PC-9 (cell line): ENCODE results near the gene GNAQ.

Experiments used
- CTCF ChIP-seq: fragments of 200-600 bp; sonication (generic); conservative IDR thresholded peaks from 2 replicates; pipeline ENCODE4 v1.6.1; 2017; ENCODE audit warnings: mixed run types, antibody characterized with exemption, mild to moderate bottlenecking, moderate library complexity
- EZH2 ChIP-seq: fragments of 200-600 bp; sonication (generic); IDR thresholded peaks from 2 replicates; pipeline ENCODE4 v1.8.0; 2017; ENCODE audit warnings: antibody characterized with exemption, low read depth

GRCh38 chr9:78073722-78074121 lies 42.1 kb upstream of the GNAQ start:
- TF ChIP-seq CTCF = no peak
- TF ChIP-seq EZH2 = no peak
